ENCODE data around the gene MIGA2.
A peak's percentile ranks its signal among the peaks of the same experiment; 100 is the strongest.

MIGA2 gene

DNA sequence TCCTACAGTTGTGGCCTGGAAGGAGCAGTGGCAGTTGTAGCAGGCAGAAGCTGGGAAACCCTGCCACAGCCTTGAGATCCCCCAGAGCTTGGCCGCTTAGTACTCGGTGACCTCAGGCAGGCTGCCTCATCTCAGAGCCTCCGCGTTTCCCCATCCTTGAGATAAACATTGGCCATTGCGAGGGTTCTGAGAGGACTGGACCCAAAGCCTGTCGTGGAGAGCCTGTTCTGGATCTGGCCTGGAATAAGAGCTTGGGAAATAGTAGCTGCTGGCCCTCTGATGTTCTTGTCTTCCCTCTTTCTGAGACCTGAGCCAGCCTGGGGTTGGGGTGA lies 1.3 kb downstream of the MIGA2 start:
- DNase-seq (ENCODE audit: low read depth in 2 of 2): no peak

- DNase-seq (ENCODE audit: low read depth in 2 of 2): no peak
Measured at GRCh38 chr9:129038109-129038852, 1.9 kb downstream of the MIGA2 start.

- DNase-seq (ENCODE audit: low read depth in 2 of 2): no peak
Measured at GRCh38 chr9:129040113-129040643, 3.8 kb downstream of the MIGA2 start.

DNA sequence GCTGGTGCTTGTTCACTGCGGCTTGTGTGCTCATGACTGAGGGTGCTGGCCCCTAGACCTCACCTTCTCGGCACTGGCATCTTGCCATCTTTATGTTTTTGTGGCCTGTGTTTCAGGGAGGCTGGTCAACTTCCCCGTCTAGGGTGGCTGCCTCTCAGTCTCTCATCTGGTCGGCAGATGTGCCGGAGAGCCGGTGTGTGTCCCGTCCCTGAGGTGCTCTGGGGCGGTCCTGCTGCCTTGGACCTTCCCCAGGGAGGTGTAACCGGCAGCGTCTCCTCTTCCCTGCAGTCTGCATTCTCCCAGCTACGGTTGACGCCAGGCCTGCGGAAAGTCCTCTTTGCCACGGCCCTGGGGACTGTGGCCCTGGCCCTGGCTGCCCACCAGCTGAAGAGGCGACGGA lies 5.6 kb downstream of the MIGA2 start:
- no peak for DNase-seq (ENCODE audit: low read depth in 2 of 2)

DNA sequence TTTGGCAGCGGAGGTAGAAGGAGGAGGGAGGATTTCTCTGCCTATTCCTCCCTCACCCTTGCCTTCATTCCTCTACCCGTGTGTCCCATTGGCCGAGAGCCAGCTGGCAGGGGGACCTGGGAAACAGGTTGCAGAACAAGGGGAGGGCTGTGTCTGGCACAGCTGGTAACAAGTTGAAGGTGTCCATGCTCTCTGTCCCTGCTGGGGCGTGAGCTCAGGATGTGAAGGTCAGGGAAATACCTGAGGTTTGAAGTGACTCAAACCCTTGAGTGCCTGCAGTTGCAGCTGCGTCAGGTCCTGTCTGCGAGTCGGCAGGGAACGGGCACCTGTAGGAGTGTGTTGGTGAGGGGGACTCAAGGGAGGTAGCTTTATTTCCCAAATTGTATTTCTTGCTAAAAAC lies 16.2 kb downstream of the MIGA2 start:
- no peak for DNase-seq (ENCODE audit: low read depth in 2 of 2)

GRCh38 chr9:129053020-129053419 lies 16.6 kb downstream of the MIGA2 start:
- DNase-seq (ENCODE audit: low read depth in 2 of 2): no peak

GRCh38 chr9:129054163-129054851 lies 17.9 kb downstream of the MIGA2 start:
- no peak for DNase-seq (ENCODE audit: low read depth in 2 of 2)

- no peak for DNase-seq (ENCODE audit: low read depth in 2 of 2)
Measured at GRCh38 chr9:129058965-129059795, 22.8 kb downstream of the MIGA2 start.

- no peak for DNase-seq (ENCODE audit: low read depth in 2 of 2)
Measured at GRCh38 chr9:129059796-129060785, 23.7 kb downstream of the MIGA2 start.

DNA sequence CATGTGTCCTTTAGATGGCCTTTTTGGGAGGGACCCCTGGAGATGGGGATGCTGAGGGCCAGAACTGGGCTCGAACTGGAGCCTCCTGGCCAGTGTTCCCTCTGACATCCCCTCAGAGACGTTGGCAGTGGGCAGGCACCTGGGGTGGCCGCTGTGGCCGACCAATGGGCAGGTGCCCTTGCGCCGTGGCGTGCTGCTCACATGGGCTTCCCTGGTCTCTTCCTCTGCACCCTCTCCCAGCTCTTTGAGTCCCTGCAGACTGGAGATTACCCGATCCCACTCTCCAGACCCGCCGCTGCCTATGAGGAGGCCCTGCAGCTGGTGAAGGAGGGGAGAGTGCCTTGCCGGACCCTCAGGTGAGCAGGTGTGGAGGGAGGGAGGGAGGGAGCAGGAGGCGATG lies 24.6 kb downstream of the MIGA2 start:
- DNase-seq (ENCODE audit: low read depth in 2 of 2): no peak

DNA sequence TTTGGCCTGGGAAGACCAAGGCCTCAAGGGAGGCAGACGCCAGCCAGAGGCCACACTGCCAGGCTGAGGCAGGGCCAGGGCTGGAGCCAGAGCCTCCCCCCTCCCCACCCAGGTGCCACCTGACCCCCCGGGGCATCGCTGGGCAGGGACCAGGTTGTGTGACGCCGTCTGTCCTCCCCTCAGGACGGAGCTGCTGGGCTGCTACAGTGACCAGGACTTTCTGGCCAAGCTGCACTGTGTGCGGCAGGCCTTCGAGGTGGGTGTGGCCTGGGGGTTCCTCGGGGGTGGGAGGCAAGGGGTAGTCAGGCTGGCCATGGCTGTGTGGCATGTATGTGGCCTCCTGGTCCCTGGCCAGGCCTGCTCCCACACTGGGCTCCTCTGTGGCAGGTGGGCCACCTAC lies 26.6 kb downstream of the MIGA2 start:
- no peak for DNase-seq (ENCODE audit: low read depth in 2 of 2)

DNA sequence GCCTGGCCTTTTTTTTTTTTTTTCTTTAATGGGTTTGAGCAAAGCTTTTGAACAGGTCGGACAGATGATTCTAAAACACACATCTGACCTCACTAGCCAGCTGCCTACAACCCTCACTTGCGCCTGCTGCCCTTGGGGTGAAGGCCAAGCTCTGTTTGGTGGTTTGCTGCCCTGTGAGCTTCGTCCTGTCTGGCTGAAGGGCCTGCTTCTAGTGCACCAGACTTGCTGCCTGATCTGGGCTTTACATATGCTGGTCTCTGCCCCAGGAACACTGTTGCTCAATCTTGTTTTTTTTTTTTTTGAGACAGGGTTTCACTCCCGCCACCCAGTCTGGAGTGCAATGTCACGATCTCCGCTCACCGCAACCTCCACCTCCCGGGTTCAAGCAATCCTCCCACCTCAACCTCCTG lies 28.1 kb downstream of the MIGA2 start:
- no peak for DNase-seq (ENCODE audit: low read depth in 2 of 2)

- DNase-seq (ENCODE audit: low read depth in 2 of 2): no peak
Measured at GRCh38 chr9:129068110-129068509, 31.7 kb downstream of the MIGA2 start.

- peak; percentile 18 to 33 for DNase-seq (ENCODE audit: low read depth in 2 of 2)
Measured at GRCh38 chr9:129068990-129069861, 32.8 kb downstream of the MIGA2 start.

DNA sequence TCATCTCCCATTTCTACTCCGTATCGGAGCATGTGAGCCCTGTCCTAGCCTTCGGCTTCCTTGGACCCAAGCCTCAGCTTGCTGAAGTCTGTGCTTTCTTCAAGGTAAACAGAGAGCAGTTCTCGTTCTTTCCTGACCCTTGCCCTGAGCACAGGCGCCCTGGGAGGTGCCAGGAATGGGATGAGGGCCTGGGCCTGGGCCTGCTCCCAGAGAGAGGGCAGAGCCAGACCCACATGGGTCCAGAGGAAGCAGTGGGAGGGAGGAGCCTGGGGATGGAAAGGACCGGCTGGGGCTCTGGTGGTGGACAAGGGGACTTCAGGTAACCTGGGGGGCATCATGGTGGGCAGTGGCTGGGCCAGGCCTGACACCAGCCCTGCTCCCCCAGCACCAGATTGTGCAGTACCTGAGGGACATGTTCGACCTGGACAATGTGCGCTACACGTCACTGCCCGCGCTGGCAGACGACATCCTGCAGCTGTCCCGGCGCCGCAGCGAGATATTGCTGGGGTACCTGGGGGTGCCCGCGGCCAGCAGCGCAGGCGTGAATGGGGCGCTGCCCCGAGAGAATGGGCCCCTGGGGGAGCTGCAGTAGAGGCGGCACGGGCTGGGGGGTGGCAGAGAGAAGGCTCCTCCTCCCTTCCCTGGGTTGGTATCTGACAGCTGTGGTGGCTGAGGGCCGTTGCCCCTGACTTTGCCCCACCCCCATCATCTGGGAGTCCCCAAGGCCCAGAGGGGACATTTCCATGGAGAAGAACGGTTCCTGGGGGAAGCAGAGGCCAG lies 33.6 kb downstream of the MIGA2 start:
- no peak for DNase-seq (ENCODE audit: low read depth in 2 of 2)

DNA sequence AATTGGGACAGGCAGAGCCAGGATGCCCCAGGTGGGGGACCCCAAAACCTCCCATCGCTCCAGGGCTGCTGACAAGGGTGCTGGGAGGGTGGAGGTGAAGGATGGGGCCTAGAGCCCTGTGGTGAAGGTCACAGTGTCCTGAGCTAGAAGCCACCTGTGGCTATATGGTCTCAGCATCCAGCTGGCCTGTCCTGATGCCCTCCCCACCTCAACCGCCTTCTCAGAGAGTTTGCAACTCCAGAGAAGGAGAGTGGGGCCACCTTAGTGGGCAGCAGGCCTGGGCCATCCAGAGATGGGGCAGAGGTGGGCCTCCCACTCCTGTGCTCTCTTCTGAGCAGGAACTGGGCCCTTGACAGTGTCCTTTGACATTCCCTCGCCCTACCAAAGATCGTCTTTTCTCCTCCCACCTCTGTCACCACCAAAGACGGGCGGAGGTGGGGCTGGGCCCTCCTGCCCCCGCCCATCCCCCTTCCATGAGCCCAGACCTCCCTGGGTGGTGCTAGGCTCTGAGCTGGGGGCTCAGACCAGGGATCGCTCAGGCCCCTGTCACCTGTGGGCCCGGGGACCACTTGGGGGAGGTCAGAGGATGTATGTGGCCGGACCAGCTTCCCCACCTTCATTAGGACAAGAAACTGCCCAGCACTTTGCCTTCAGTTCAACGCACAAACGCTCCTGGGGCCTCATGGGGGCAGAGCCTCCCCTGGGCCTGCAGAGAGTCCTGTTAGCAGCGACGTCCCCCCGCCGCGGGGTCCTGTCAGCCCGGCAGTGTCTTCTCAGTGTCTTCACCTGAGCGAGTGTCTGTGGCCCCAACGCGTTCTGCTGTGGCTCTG lies 34.5 kb downstream of the MIGA2 start:
- DNase-seq (ENCODE audit: low read depth in 2 of 2): no peak

DNA sequence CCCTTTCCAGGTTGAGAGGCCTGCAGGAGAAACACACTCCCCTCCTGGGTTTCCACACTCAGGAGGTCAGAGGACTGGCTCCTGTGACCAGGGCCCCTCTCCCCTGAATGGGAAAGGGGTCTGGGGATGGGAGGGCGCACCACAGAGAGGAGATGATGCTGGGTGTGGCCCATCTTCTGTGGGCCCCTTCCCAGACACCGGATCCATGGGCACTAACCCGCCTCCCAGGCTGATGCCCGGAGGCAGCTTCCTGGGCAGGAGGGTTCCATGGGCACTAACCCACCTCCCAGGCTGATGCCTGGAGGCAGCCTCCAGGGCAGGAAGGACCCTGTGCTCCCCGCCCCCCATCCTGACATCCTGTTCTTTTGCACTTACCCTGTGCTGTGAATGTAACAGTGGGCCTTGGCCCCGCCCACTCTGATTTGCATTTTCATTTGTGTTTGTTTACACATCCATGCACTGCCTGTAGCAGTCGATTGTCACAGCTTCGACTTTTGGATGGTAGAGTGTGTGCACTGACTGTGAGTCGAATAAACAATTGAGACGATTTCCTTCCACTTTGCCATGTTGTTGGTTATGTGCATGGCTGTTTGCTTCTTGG lies 35.2 kb downstream of the MIGA2 start:
- no peak for DNase-seq (ENCODE audit: low read depth in 2 of 2)

DNA sequence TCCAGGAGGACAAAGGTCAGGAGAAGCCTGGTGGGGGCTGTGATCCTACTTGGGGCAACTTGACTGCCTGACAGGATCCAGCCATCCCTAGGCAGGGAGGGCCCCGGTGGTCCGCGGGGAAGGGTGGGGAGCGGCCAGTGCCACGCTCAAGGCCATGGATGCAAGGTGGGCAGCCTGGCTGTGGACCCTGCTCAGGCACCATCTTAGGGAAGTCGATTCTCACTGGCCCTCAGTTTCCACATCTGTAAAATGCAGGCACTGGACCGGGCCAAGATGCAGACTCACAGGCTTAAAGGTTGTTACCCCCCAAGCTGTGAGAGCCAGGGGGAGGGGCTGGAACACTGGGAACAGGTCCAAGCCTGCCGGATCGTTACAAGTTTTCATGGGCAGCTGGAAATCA lies 35.7 kb downstream of the MIGA2 start:
- no peak for DNase-seq (ENCODE audit: low read depth in 2 of 2)

Measured in stimulated activated CD8-positive, alpha-beta memory T cell treated with anti-CD3 and anti-CD28 coated beads, Interleukin-7, amount 100 ng/mL, for 1 hour (primary cell).